GM21576 (cell line): ENCODE data around the gene KCNN3.

Source experiments
- ATAC-seq: cut with Tn5 transposase; IDR thresholded peaks from one replicate; pipeline ENCODE4 v1.9.1; 2021; ENCODE audit warnings: mild to moderate bottlenecking, moderate library complexity; ENCODE audit not compliant: unreplicated experiment

The KCNN3 gene

DNA sequence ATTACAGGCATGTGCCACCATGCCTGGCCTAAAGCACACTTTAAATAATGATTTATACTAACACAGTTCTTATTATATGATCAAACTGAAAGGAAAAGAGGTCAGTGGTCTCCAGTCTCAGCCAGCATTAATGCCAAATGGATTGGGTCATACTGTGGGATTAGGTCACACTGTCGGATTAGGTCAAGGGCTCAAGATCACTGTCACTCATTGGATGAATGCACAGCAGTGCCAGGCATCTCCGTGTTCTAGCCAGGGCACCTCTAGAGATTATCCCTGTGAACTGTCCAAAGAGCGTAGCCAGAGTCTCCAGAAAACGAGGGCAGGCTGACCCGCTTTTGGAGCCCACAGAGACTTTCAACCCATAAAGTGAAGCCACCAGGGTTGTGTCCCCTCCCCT, 70.9 kb downstream of the KCNN3 start:
- ATAC-seq = no peak

- ATAC-seq = no peak
Observed at GRCh38 chr1:154798645-154799044, 71.4 kb downstream of the KCNN3 start.

GRCh38 chr1:154797175-154797574, 72.9 kb downstream of the KCNN3 start:
- ATAC-seq = no peak

DNA sequence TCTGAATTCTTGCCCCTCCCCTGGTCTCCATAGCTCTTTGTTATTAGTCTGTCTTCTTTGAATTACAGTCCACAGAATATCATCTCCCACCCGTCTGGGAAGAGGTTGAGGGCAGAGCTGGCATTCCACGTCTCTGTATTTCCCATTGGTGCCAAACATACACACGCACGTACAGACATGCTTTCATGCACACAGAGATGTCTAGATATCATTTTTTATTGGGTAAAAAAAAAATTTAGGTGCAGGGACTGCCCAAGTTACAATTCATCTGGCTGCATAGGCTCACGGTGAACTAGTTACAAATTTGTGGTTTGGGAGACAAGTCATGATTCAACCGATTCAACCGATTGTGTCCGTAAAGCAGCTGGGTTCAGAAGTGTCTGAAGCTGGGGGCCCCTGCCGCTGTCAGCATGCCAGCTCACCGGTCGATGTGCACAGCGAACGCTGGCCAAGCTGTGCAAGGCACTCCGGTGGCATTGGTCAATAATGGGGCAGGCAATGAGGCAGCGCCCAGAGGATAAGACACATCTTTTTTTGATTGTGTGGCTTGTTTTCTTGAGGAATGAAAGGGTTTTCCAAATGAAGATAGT, 73.7 kb downstream of the KCNN3 start:
- ATAC-seq = no peak

- ATAC-seq = no peak
Observed at GRCh38 chr1:154794608-154795007, 75.5 kb downstream of the KCNN3 start.

DNA sequence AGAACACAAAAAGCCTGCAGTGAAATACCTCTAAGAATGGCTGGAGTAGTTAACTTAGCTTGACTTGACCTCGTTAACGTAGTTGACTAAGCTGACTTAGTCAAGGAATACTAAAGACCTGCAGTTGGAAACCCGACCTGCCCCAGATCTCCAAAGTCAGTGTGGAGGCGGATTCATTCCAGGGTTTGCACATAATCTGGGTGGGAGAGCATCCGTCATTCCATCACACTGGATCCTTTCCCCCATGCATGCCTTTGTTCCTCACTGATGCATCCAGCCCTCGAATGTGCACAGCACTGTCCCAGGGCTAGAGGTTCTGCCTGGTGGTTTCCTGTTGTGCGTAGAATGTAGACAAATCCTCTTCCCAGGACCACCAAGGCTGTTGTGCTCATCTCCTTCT, 76.4 kb downstream of the KCNN3 start:
- no peak for ATAC-seq

DNA sequence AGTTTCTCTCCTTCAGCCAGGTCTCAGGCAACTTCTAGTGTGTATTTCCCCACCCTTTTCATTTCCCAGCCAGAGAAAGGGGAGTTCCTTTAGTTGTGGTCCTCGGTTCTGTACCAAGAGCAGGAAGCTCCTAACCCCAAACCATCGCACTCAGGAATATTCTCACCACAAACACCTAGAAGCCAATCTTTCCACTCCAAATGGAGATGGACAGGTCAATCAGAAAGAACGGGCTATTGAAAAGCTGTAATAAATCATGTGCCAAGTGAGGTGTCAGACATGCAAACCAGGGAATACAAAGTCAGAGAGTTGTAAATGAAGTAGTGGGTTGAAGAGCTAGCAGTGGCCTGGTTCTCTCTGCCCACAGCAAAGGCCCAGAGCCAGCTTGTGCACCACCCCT, 77.2 kb downstream of the KCNN3 start:
- no peak for ATAC-seq

DNA sequence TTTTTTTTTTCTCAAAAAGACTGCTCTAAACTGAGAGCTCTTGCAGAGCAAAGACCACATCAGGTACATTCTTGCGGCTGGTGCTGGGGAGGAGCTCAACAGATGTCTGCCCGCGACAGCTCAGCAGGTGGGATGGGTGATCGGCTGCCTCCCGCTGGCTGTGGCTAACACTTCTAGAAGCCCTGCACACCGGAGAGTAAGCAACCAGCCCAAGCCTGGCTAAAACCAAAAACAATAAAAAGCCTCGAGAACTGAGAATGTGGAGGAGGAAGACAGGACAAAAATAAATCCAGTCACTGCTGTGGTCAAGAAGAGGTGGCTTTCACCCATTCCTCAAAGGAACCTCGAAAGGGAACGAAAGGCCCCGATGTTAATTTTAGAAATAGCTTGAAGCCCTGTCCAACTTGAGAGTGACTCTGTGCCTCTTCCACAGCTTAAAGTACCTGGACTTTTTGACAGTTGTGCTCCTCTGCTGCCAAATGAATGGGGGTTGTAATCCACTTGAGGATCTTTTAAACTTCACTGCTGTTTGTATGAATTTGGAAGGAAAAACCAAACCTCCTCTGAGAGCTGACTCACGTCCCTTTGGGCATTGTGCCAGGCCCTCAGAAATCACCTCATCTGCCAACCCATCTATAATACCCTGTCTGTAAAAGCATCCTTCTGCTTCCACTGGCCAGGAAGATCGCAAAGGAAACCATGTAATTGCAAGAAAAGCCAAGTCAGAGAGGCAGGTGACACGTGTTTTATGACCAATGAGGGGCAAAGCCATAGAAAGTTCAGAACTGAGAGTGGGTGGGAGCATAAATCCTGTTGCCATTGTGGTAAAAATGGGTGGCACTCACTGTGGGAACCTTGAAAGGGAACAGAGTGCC, 78.6 kb downstream of the KCNN3 start:
- peak; percentile 71 for ATAC-seq

DNA sequence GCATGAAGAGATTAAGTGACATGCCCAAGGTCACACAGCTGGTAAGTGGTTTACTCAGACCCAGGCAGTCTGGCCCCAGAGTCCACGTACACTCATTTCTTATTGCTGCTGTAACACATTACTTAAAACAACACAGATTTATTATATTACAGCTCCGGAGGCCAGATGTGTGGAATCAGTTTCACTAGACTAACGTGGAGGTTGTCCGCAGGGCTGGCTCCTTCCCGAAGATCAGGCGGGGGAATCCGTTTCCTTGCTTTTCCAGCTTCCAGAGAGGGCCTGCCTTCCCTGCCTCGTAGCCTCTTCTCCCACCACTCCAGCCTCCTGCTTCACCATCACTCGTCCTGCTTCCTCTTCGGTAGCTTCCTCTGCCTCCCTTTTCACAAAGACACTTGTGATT, 81.2 kb downstream of the KCNN3 start:
- ATAC-seq = no peak

GRCh38 chr1:154788110-154788870, 81.8 kb downstream of the KCNN3 start:
- no peak for ATAC-seq

- ATAC-seq = no peak
Observed at GRCh38 chr1:154786804-154787570, 83.1 kb downstream of the KCNN3 start.

DNA sequence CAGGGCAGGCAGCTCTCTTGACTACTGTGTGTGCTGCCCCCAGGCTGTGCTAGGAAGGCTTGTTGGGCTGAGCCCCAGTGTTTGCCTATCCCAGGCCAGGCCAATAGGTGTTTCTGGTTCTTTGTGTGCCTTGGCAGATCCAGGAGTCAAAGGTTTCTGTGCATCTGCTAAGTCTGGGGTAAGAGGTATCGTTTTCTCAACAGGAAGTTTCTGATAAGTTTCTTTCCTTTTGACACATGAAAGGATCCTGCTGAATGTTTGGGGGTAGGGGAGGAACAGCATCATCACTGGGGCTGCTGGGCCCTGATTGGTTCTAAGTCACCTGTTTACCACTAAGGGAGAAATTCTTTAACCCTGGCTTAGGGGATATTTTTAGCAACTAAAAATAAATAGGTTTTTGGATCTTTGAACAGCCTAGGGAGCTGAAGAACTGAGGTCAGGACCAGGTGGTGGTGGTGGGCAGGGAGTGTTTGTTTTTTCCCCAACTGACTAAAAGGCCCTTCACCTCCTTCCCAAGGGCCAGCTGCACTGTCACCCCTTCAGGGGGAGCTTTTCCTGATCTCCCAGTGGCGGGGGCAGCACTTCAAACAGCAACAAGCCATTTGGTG, 85.1 kb downstream of the KCNN3 start:
- ATAC-seq = peak; percentile 81

DNA sequence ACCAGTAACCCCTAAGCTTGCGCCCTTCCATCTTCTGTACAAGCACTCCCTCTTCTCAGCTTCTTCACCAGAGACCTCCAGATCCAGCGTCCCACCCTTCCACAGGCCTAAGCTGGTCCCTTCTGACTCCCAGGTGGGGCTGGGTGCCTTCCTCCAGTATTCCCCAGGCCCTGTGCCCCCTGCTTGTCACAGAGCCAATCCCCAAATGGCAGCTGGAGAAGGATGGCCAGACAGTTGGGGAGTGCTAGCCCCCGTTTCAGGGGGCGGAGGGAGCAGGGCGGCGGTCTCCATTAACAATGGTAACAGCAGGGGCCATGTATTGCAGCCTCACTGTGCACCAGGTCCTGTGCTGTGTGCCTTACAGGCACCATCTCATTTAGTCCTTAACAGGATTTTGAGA, 85.7 kb downstream of the KCNN3 start:
- ATAC-seq = no peak

DNA sequence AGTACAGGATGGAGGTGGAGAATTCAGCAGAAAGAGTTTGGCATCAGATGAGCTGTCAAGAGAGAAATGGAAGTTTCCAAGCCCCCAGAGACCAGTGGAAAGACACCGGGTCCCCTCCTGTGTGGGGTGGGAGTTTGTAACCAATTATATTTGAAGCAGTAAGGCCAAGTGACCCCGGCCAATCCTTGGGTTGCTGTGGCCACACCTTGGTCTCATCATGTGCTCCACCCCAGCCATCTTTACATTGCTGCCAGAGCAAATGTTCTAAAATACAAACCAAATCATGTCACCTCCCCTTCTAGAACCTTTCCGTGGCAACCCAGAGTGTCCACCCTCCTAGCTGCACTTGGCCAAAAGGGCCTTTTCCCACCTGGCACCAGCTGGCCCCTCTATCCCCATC, 86.1 kb downstream of the KCNN3 start:
- ATAC-seq = no peak

- no peak for ATAC-seq
Observed at GRCh38 chr1:154780541-154780940, 89.5 kb downstream of the KCNN3 start.

DNA sequence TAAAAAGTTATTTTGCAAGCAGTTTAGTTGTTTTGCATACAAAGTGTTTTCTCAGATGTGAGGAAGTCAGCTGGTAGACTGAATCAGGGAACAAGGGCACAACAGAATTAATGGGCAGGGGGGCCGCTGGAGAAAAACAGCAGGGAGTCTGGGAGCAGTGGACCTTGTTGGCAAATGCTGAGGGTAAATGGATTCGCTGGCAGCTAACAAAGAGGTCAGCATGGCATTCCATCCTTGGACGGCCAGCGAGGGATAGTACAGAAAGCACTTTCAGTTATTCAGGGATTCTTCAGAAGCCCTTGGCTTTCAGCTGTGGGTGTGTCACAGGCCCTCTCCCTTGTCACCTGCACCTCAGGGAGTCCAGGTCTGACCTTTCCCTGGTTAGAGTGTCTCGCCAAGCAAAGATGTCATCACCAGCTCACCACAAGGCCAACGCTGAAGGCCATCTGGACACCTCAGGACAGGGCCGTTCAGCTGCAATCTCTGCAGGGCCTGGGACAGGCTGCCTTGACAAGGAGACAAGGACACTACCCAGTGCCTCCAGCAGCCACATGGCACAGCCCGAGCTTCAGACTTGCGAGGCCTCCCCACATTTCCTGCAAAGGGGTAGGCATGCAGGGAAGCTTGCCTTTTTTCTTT, 90.4 kb downstream of the KCNN3 start:
- ATAC-seq = no peak

DNA sequence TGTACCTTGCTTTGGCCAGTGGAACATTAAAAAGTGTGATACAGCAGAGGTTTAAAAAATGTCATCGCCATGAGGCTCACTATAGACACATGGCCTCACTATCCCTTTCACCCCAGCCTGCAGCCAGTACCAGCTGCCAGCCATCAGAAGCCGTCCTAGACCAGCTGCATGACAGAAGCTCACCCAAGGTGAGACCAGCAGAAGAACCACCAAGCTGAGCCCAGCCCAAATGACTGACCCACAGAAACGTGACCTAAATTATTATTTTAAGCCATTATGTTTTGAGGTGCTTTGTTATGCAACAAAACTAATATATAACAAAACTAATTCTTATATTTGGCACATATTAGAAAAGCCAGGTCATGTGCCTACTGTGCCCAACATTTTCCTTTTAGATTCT, 91.1 kb downstream of the KCNN3 start:
- ATAC-seq = no peak

DNA sequence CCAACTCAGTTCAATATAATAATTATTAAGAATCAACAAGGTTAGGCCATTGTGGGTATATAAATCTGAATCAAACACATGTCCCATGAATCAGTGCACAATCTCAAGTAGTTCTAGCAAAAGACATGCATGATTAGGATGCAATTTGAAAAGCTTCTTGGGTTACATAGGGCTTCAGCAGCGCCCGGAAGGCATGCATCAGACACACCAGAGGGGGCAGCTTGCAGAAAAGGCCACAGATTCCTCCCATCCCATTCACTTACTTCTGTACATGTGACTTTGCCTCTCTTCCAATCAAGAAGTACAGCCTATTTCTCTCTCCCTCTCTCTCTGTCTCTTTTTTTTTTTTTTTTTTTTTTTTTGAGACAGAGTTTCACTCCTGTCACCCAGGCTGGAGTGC, 91.8 kb downstream of the KCNN3 start:
- ATAC-seq = no peak

DNA sequence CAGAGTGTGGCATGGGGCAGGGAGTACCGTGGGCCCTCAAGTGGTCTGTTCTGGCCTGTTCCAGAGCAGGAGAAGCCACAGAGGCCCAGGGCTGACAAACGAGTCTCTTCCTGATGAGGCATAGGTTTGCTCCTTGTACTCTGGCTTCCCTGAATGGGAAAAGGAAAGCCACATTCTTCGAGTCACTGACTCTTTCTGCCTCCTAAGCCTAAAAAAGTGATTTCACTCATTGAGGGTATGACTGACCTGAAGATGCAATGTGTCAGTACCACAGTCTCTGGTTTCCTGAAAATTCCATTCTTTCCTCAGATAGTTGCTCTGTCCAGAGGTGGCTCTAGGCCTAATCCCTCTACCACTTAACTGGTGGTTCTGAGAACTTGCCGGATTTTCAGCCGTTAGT, 92.3 kb downstream of the KCNN3 start:
- ATAC-seq = no peak

DNA sequence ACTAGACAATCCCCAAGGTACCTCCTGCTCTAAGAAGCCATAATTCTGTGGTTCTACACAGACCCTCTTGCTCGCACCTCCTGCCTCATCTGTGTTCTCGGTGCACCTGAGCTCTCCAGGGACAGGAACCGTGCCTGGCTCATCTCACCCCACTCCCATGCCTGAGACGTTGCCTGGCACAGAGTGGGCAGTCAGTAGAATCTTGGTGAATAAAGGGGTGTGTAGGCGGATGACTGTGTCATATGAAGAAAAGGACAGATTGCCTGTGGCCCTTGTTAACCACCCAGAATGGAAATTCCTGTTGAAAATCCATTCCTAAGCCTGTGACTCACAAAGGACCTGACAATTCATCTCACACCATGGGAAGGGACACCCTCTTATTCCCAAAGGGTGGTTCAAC, 92.9 kb downstream of the KCNN3 start:
- no peak for ATAC-seq
